ENCODE data around the gene MXRA7. TPM values are rescaled to one million over a fixed set of nuclear protein-coding genes. Genes with fewer than 3 reads are reported as not detected.

Gene MXRA7
- total RNA-seq, 2 experiments from 2014 or later: 11.4 to 12.1 TPM

DNA sequence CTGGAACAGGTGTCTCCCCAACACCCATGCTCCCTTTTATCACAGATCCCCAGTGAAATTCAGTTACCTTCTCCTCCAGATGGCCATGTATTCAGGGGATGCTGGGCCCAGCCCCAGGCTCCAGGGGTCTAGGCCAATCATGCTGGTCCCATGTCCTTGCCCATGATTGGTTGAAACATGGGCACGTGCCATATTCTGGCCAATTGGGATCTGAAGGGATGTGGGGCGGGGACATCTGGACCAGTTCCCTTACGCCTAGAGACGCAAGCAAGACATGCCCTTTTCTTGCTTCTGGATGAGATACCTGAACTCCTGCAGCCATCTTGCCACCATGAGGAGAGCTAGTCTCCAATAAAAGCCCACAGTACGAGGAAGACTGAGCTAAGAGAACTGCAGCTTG lies 36.2 kb downstream of the MXRA7 start:
- Histone ChIP-seq H3K4me1 (ENCODE audit: insufficient read depth, low read length) (peaks cover 49% of the 10 kb centered on the region), H3K27me3 (ENCODE audit: control insufficient read depth in 1 of 2, insufficient read depth in 2 of 2, low read length in 2 of 2) (no peaks in the 10 kb centered on the region), H3K27ac (ENCODE audit: low read depth in 1 of 2, low read length in 2 of 2) (no peak overlapping the region), H3K36me3 (ENCODE audit: insufficient read depth, low read length) (no peaks in the 10 kb centered on the region), H3K4me3 (ENCODE audit: low read length) (no peak overlapping the region), H3K9me3 (ENCODE audit: control insufficient read depth in 1 of 2, insufficient read depth in 1 of 2, low read length in 2 of 2) (no peaks in the 10 kb centered on the region)
- intact Hi-C loops (cut with DNase I, micrococcal nuclease): loop anchor here (5.0 kb wide), 2 partner anchors 53 to 117 kb away; partner anchors contain the start of genes JMJD6 (in 2 of the 2) and METTL23 (in 2 of the 2)
- TF ChIP-seq, protein P1, sequence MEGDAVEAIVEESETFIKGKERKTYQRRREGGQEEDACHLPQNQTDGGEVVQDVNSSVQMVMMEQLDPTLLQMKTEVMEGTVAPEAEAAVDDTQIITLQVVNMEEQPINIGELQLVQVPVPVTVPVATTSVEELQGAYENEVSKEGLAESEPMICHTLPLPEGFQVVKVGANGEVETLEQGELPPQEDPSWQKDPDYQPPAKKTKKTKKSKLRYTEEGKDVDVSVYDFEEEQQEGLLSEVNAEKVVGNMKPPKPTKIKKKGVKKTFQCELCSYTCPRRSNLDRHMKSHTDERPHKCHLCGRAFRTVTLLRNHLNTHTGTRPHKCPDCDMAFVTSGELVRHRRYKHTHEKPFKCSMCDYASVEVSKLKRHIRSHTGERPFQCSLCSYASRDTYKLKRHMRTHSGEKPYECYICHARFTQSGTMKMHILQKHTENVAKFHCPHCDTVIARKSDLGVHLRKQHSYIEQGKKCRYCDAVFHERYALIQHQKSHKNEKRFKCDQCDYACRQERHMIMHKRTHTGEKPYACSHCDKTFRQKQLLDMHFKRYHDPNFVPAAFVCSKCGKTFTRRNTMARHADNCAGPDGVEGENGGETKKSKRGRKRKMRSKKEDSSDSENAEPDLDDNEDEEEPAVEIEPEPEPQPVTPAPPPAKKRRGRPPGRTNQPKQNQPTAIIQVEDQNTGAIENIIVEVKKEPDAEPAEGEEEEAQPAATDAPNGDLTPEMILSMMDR (IDR thresholded peaks at IDR 0.05): no peak
- no peaks in the 10 kb centered on the region for H3K27me3 Mint-ChIP-seq
- POLR2A ChIA-PET: no interaction called here
- DNase-seq (no peak), ATAC-seq (ENCODE audit: poor library complexity) (no peak)
- H3K9me3 Mint-ChIP-seq: no peaks in the 10 kb centered on the region
- CTCF ChIA-PET: no interaction called here
- no peak overlapping the region for H3K4me3 Mint-ChIP-seq
- H3K27ac Mint-ChIP-seq: no peak overlapping the region
- H3K4me1 Mint-ChIP-seq (ENCODE audit: low read depth): peaks cover 32% of the 10 kb centered on the region
- no peaks in the 10 kb centered on the region for H3K36me3 Mint-ChIP-seq (ENCODE audit: low read depth)

DNA sequence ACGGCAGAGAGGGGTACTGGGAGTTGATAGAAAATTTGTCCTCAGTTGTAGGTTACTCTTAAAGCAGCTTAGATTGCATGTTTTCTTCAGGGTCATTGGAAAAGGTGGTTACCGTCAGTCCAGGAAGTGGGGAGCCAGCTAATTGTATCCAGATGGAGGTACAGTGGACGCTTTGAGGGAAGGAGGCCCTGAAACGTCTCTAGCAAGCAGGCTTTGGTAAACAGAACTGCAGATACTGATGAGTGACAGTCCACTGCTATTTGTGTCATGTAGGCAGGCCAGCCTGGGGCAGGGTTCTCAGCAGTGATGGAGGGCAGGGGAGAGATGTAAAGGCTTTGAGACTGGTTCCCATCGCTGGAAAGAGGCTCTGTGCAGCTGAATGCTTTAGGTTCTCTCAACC lies 37.0 kb downstream of the MXRA7 start:
- intact Hi-C loops (cut with DNase I, micrococcal nuclease): loop anchor here (5.0 kb wide), 2 partner anchors 54 to 116 kb away; partner anchors contain the start of genes JMJD6 (in 2 of the 2) and METTL23 (in 2 of the 2)
- CTCF ChIA-PET: no interaction called here
- no peak overlapping the region for H3K27ac Mint-ChIP-seq
- no peaks in the 10 kb centered on the region for H3K9me3 Mint-ChIP-seq
- H3K27me3 Mint-ChIP-seq: no peaks in the 10 kb centered on the region
- H3K4me3 ChIP-seq (ENCODE audit: low read length): no peak overlapping the region
- TF ChIP-seq, protein P1 (IDR thresholded peaks at IDR 0.05): no peak
- peaks cover 35% of the 10 kb centered on the region for H3K4me1 Mint-ChIP-seq (ENCODE audit: low read depth)
- H3K9me3 ChIP-seq (ENCODE audit: control insufficient read depth in 1 of 2, insufficient read depth in 1 of 2, low read length in 2 of 2): no peaks in the 10 kb centered on the region
- peak overlapping the region; percentile 88 for H3K4me3 Mint-ChIP-seq
- POLR2A ChIA-PET: no interaction called here
- H3K4me1 ChIP-seq (ENCODE audit: insufficient read depth, low read length): peaks cover 44% of the 10 kb centered on the region
- DNase-seq: no peak
- no peaks in the 10 kb centered on the region for H3K36me3 Mint-ChIP-seq (ENCODE audit: low read depth)
- no peaks in the 10 kb centered on the region for H3K27me3 ChIP-seq (ENCODE audit: control insufficient read depth in 1 of 2, insufficient read depth in 2 of 2, low read length in 2 of 2)
- no peaks in the 10 kb centered on the region for H3K36me3 ChIP-seq (ENCODE audit: insufficient read depth, low read length)
- H3K27ac ChIP-seq (ENCODE audit: low read depth in 1 of 2, low read length in 2 of 2): no peak overlapping the region
- no peak for ATAC-seq (ENCODE audit: poor library complexity)

DNA sequence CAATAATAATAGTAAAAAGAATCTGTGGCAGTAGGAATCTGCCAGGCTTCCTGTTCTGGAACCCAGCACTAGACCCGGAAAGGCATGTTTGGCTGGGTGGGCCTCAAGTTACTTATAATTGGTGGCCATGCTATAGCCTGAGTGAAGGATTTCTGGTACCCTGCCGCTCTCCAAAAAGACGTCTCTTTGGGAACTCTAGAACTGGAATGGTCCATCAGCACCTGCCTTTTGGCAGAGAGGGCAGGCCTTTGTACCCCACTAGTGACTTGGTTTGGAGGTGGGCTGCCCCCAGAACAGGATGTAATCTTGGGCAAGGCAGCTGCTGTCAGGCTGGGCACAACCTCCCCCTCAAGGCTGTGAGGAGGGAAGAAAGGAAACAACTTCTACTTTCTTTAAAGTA lies 37.9 kb downstream of the MXRA7 start:
- H3K4me1 Mint-ChIP-seq (ENCODE audit: low read depth): peaks cover 35% of the 10 kb centered on the region
- ATAC-seq (ENCODE audit: poor library complexity): no peak
- H3K36me3 ChIP-seq (ENCODE audit: insufficient read depth, low read length): no peaks in the 10 kb centered on the region
- H3K27ac Mint-ChIP-seq: peak overlapping the region; percentile 93
- peak overlapping the region; percentile 88 for H3K4me3 Mint-ChIP-seq
- intact Hi-C loops (cut with DNase I, micrococcal nuclease): loop anchor here (5.0 kb wide), 2 partner anchors 54 to 116 kb away; partner anchors contain the start of genes JMJD6 (in 2 of the 2) and METTL23 (in 2 of the 2)
- H3K9me3 ChIP-seq (ENCODE audit: control insufficient read depth in 1 of 2, insufficient read depth in 1 of 2, low read length in 2 of 2): no peaks in the 10 kb centered on the region
- ChIA-PET CTCF (interaction anchor here (3.7 kb wide), 1 partner anchor 9 kb away, joined by 20 read pairs; no protein-coding TSS in a partner anchor), POLR2A (interaction anchor here (1.0 to 3.4 kb wide), 6 partner anchors 12 to 150 kb away, joined by 4 to 19 read pairs (median 6); partner anchors contain the start of genes JMJD6 and METTL23)
- no peaks in the 10 kb centered on the region for H3K9me3 Mint-ChIP-seq
- no peak overlapping the region for H3K4me3 ChIP-seq (ENCODE audit: low read length)
- peaks cover 36% of the 10 kb centered on the region for H3K4me1 ChIP-seq (ENCODE audit: insufficient read depth, low read length)
- TF ChIP-seq, protein P1 (IDR thresholded peaks at IDR 0.05): no peak
- H3K27me3 Mint-ChIP-seq: no peaks in the 10 kb centered on the region
- no peaks in the 10 kb centered on the region for H3K36me3 Mint-ChIP-seq (ENCODE audit: low read depth)
- H3K27ac ChIP-seq (ENCODE audit: low read depth in 1 of 2, low read length in 2 of 2): no peak overlapping the region
- H3K27me3 ChIP-seq (ENCODE audit: control insufficient read depth in 1 of 2, insufficient read depth in 2 of 2, low read length in 2 of 2): no peaks in the 10 kb centered on the region
- DNase-seq: no peak

Data from CD4-positive, alpha-beta T cell (primary cell).